ENCODE measurements around the gene HEY2. TPM values are rescaled to one million over a fixed set of nuclear protein-coding genes. Genes with fewer than 3 reads are reported as not detected.

The HEY2 gene
- total and polyA plus RNA-seq, 2 donors (not counting 3 experiments of a cell fraction or from before 2014, with no cell fraction given): 0.07 TPM; not detected in 1

DNA sequence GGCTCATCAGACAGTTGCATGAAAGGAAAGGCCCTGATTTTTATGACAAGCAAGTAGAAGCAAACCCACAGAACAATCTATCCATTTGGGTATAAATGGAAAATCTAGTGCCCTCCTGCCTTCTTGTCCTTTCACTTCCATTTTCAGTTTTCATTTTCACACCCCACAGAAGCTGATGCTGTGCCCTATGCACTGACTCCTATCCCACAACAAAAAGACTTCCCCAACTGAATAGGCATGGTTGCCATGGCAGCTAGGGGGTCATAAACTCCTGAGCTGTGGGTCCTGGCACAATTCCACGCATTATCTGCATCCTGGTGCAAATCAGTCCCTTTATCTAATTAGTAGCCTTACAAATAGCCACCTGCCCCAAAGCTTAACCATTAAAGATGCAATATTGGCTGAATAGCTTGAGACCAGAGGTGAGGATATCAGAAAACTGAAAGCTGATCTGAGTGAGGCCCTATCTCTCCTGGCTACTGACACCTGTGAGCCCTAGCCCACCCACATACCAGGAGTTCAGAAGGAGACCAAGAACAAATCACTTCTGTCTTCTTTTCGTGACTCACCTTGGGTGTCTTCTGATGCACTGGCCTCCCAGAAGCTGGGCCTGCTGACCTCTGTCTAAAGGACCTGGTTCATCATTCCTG is 34.9 kb upstream of the HEY2 start:
- BruUV-seq (replicated peaks): no TSS peak
- CTCF ChIA-PET: interaction anchor here (0.8 to 1.6 kb wide), 4 partner anchors 8 to 844 kb away, joined by 3 to 9 read pairs (median 3); no protein-coding TSS in a partner anchor
- no peaks in the 10 kb centered on the region for H3K9me1 ChIP-seq (replicated peaks; ENCODE audit: control insufficient read depth, extremely low read depth, insufficient read depth, low read length)
- H3K4me3 ChIP-seq (replicated peaks in 1 of 3; ENCODE audit: insufficient read depth in 1 of 3, low read depth in 1 of 3, low read length in 3 of 3): no peak overlapping the region
- H3K9me3 ChIP-seq (replicated peaks; ENCODE audit: control insufficient read depth, insufficient read depth, low read length): no peaks in the 10 kb centered on the region
- H3K4me1 ChIP-seq (ENCODE audit: control insufficient read depth, extremely low read depth, insufficient read depth, low read length): no peaks in the 10 kb centered on the region
- no peaks in the 10 kb centered on the region for H4K20me1 ChIP-seq (replicated peaks; ENCODE audit: control insufficient read depth, extremely low read depth, insufficient read depth, low read length)
- intact Hi-C loops (cut with micrococcal nuclease) (no loop called here), dilution Hi-C loops (cut with MboI; ENCODE audit: extremely low pct_ligation_motif_present, low sequenced_read_pairs) (no loop called here)
- H2AFZ ChIP-seq (ENCODE audit: low read depth, low read length): no peak overlapping the region
- H3K79me2 ChIP-seq (ENCODE audit: control insufficient read depth, insufficient read depth, low read length): no peaks in the 10 kb centered on the region
- no peak overlapping the region for H3K27ac ChIP-seq (ENCODE audit: insufficient read depth, low read depth, low read length)
- no peak for FAIRE-seq
- no peak overlapping the region for H3K9ac ChIP-seq (replicated peaks; ENCODE audit: extremely low read depth, insufficient read depth, low read length)
- H3K4me2 ChIP-seq (ENCODE audit: insufficient read depth, low read length): no peak overlapping the region
- no peak for DNase-seq (ENCODE audit: low read depth, low spot score)
- H3K27me3 ChIP-seq (ENCODE audit: control insufficient read depth in 2 of 2, insufficient read depth in 2 of 2, low read length in 2 of 2): no peaks in the 10 kb centered on the region
- POLR2A ChIA-PET: no interaction called here
- no peak for TF ChIP-seq MYC (IDR thresholded peaks at IDR 0.05; ENCODE audit: low read depth, low read length)
- TF ChIP-seq, protein P1, sequence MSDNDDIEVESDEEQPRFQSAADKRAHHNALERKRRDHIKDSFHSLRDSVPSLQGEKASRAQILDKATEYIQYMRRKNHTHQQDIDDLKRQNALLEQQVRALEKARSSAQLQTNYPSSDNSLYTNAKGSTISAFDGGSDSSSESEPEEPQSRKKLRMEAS (IDR thresholded peaks at IDR 0.05; ENCODE audit: insufficient read depth, insufficient read length): no peak
- TF ChIP-seq, protein P2, sequence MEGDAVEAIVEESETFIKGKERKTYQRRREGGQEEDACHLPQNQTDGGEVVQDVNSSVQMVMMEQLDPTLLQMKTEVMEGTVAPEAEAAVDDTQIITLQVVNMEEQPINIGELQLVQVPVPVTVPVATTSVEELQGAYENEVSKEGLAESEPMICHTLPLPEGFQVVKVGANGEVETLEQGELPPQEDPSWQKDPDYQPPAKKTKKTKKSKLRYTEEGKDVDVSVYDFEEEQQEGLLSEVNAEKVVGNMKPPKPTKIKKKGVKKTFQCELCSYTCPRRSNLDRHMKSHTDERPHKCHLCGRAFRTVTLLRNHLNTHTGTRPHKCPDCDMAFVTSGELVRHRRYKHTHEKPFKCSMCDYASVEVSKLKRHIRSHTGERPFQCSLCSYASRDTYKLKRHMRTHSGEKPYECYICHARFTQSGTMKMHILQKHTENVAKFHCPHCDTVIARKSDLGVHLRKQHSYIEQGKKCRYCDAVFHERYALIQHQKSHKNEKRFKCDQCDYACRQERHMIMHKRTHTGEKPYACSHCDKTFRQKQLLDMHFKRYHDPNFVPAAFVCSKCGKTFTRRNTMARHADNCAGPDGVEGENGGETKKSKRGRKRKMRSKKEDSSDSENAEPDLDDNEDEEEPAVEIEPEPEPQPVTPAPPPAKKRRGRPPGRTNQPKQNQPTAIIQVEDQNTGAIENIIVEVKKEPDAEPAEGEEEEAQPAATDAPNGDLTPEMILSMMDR (IDR thresholded peaks at IDR 0.05; ENCODE audit: extremely low read depth in 1 of 2, insufficient read depth in 1 of 2, low read depth in 1 of 2, low read length in 2 of 2): no peak
- no peak for TF ChIP-seq POLR2AphosphoS5 (IDR thresholded peaks at IDR 0.05; ENCODE audit: insufficient read depth, low read depth, low read length)
- no peak for TF ChIP-seq JUN (IDR thresholded peaks at IDR 0.05; ENCODE audit: borderline replicate concordance, insufficient read depth, insufficient read length, low read depth)
- TF ChIP-seq POLR2A (IDR thresholded peaks at IDR 0.05; ENCODE audit: low read depth, low read length): no peak
- no peak for TF ChIP-seq GATA2 (IDR thresholded peaks at IDR 0.05; ENCODE audit: insufficient read depth, insufficient read length, low read depth, low read length)
- TF ChIP-seq FOS (IDR thresholded peaks at IDR 0.05; ENCODE audit: borderline replicate concordance, insufficient read depth, low read length): no peak
- TF ChIP-seq EZH2 (IDR thresholded peaks at IDR 0.05; ENCODE audit: borderline replicate concordance, low read depth, low read length, severe bottlenecking): no peak
- H3K36me3 ChIP-seq (ENCODE audit: control insufficient read depth in 2 of 2, extremely low read depth in 1 of 2, insufficient read depth in 2 of 2, low read length in 2 of 2): no peaks in the 10 kb centered on the region

Data from endothelial cell of umbilical vein (primary cell).